Right atrium auricular region (tissue), 2 donors: Measurements from ENCODE around the gene SH3BGRL. TPM values are rescaled to one million over a fixed set of nuclear protein-coding genes. Genes with fewer than 3 reads are reported as not detected.

Source experiments
- DNase-seq: peaks from one replicate; pipeline ENCODE4 v3.0.0-alpha.2; 2019; ENCODE audit warnings: low spot score
- H3K27ac ChIP-seq, 2 donors: fragments of 200-600 bp; sonication (generic); 1 replicate in 1 of 2; 2 replicates in 1 of 2; pipeline ENCODE4 v1.5.1; 2016 to 2019
- H3K27me3 ChIP-seq, 2 donors: fragments of 200-600 bp; sonication (generic); one replicate each; pipeline versions ENCODE4 v1.5.1 to v1.6.0; 2017 to 2019
- H3K36me3 ChIP-seq: fragments of 200-600 bp; sonication (generic); one replicate; pipeline ENCODE4 v1.5.1; 2016
- H3K4me1 ChIP-seq, 2 donors: fragments of 200-600 bp; sonication (generic); one replicate each; pipeline versions ENCODE4 v1.5.1 to v1.6.0; 2017 to 2019
- H3K4me3 ChIP-seq, 2 donors: fragments of 200-600 bp; sonication (generic); 1 replicate in 1 of 2; 2 replicates in 1 of 2; pipeline ENCODE4 v1.5.1; 2017 to 2019; ENCODE audit warnings: mild to moderate bottlenecking in 1 of 2, moderate library complexity in 1 of 2
- H3K9me3 ChIP-seq, 2 donors: fragments of 200-600 bp; sonication (generic); one replicate each; pipeline ENCODE4 v1.5.1; 2019
- total RNA-seq, 2 donors: library from RNA; depleted of rRNA; stranded (reverse); fragments of >200 nt; gene quantifications; one replicate each; pipeline ENCODE4 v1.1.0, GENCODE V29; 2016
- TF ChIP-seq, protein P1 (sequence below), 2 donors: fragments of 200-600 bp; sonication (generic); IDR thresholded peaks; one replicate each; pipeline ENCODE4 v1.5.1; 2019; ENCODE audit warnings: antibody characterized with exemption in 2 of 2

The SH3BGRL gene
- 10 to 100 TPM; 57.5 to 62.0 TPM for total RNA-seq

DNA sequence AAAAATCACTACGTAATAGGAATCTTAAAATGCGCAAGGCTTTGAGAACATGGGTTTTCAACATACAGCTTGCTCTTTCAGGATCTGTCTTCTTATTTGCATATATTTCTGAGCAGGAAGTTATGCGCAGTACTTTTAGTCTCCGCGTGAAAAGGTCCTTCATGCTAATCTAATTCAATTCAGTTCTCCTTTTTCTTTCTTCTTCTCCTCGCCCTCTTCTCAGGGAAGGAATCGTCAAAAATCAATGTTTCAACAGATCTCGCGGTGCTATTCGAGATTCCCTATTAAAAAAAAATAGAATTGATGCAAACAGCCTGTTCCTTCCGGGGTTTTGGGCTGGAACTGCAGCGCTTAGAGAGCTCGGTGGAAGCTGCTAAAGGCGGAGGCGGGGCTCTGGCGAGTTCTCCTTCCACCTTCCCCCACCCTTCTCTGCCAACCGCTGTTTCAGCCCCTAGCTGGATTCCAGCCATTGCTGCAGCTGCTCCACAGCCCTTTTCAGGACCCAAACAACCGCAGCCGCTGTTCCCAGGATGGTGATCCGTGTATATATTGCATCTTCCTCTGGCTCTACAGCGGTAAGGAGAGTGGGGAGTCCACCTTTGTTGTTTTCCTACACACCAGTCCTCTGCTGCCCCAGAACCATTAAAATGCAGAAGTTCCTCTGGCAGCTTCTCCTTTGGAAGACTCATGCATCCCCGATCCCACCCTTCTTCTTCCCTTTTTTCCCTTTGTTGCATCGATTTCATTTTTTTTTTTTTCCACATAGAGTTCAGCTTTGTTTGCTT, at the start of gene SH3BGRL, which contains the start of gene HMGN5:
TSS of gene SH3BGRL (plus strand) at position 432 of the 785 bp plus-strand sequence. CDS start at position 531, 99 bp downstream.
TSS of gene HMGN5 (minus strand) at position 243 of the 785 bp plus-strand sequence. CDS start 80,364 bp downstream, outside the sequence.
- H3K4me3 ChIP-seq = peak within 1 kb of the TSS; percentile 52 to 58
- TF ChIP-seq, protein P1, sequence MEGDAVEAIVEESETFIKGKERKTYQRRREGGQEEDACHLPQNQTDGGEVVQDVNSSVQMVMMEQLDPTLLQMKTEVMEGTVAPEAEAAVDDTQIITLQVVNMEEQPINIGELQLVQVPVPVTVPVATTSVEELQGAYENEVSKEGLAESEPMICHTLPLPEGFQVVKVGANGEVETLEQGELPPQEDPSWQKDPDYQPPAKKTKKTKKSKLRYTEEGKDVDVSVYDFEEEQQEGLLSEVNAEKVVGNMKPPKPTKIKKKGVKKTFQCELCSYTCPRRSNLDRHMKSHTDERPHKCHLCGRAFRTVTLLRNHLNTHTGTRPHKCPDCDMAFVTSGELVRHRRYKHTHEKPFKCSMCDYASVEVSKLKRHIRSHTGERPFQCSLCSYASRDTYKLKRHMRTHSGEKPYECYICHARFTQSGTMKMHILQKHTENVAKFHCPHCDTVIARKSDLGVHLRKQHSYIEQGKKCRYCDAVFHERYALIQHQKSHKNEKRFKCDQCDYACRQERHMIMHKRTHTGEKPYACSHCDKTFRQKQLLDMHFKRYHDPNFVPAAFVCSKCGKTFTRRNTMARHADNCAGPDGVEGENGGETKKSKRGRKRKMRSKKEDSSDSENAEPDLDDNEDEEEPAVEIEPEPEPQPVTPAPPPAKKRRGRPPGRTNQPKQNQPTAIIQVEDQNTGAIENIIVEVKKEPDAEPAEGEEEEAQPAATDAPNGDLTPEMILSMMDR (IDR thresholded peaks at IDR 0.05) = no peak
- DNase-seq = peak; percentile 76
- no peaks in the 10 kb centered on the region for H3K36me3 ChIP-seq
- no peaks in the 10 kb centered on the region for H3K9me3 ChIP-seq
- H3K4me1 ChIP-seq = no peaks in the 10 kb centered on the region
- peak within 1 kb of the TSS; percentile 64 to 78 for H3K27ac ChIP-seq
- no peaks in the 10 kb centered on the region for H3K27me3 ChIP-seq

DNA sequence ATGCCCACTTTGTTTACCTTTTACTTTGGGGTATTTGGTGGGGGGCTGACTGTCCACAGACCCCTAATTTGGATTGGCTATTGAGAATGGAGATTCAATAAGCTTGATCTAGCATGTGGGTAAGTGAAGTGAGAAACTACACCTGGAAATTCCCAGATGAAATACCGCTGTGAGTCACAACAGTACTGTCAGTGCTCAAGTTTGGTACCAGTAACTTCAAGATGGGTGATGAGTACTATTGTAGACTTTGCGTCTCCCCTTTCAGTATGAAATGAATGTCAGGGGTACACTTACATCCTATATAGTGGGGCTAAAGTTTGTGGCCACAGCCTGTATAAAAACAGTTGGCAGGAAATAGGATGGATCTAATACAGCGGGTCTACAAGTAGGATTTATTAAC, 33.5 kb upstream of the SH3BGRL start:
- Histone ChIP-seq H3K4me1 (no peaks in the 10 kb centered on the region), H3K36me3 (no peaks in the 10 kb centered on the region), H3K4me3 (no peak overlapping the region), H3K9me3 (no peaks in the 10 kb centered on the region), H3K27me3 (no peaks in the 10 kb centered on the region), H3K27ac (no peak overlapping the region)
- TF ChIP-seq, protein P1 (IDR thresholded peaks at IDR 0.05) = no peak
- DNase-seq = no peak

DNA sequence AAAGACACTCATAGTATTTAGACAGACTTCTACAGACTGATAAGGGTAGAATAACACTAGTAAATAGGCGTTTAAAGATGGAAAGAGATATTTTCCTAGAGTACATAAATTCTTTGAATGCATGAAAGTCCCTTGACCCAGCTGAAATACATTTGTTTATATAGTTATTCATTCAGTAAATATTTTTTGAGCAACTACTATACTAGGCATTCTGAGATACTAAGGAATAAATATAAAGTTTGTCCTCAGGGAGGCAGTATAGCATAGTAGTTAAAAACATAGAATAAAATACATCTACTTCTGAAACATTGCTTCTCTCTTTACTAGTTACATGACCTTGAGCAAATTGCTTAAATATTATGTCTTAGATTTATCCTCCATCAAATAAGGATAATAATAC, 27.6 kb upstream of the SH3BGRL start:
- TF ChIP-seq, protein P1 (IDR thresholded peaks at IDR 0.05) = peak in 1 of 2 donors; percentile 51
- H3K4me3 ChIP-seq = no peak overlapping the region
- no peaks in the 10 kb centered on the region for H3K36me3 ChIP-seq
- no peak for DNase-seq
- H3K27ac ChIP-seq = no peak overlapping the region
- no peaks in the 10 kb centered on the region for H3K9me3 ChIP-seq
- H3K27me3 ChIP-seq = no peaks in the 10 kb centered on the region
- H3K4me1 ChIP-seq = no peaks in the 10 kb centered on the region

DNA sequence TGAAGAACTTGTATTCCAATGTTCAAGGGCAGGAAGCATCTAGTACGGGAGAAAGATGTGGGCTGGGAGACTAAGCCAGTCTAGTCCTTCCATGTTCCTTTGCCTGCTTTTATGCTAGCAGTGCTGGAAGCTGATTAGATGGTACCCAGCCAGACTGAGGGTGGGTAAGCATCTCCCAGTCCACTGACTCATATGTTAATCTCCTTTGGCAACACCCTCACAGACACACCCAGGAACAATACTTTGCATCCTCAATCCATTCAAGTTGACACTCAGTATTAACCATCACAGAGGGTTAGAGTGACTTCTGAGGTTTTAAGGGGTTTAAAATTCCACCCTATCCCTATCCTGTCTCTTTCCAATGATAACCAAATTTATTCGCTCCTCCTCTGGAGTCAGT, 6.6 kb upstream of the SH3BGRL start:
- Histone ChIP-seq H3K27ac (no peak overlapping the region), H3K27me3 (no peaks in the 10 kb centered on the region), H3K36me3 (no peaks in the 10 kb centered on the region), H3K4me1 (no peaks in the 10 kb centered on the region), H3K4me3 (no peak overlapping the region), H3K9me3 (no peaks in the 10 kb centered on the region)
- TF ChIP-seq, protein P1 (IDR thresholded peaks at IDR 0.05) = no peak
- DNase-seq = no peak

DNA sequence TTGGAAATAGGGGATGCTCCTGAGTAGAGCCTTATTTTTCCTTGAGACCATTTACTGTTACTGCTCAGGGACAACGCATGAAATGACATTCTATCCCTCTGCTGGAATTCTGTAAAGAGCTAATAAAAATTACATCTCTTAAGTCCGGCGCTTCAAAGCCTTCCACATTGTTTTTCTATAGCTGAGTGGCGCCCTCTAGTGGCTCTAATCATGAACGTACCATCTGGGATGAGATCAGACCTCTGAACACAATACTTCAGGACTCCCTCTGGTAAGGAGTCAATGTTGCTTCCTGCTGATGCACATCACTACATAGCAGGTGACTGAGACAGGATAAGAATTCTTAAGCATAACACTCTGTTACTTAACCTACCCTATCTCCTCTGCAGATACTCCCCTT, 6.2 kb upstream of the SH3BGRL start:
- H3K9me3 ChIP-seq = no peaks in the 10 kb centered on the region
- no peak overlapping the region for H3K4me3 ChIP-seq
- peak; percentile 66 for DNase-seq
- no peak overlapping the region for H3K27ac ChIP-seq
- TF ChIP-seq, protein P1 (IDR thresholded peaks at IDR 0.05) = peak; percentile 57 to 72
- no peaks in the 10 kb centered on the region for H3K4me1 ChIP-seq
- H3K27me3 ChIP-seq = no peaks in the 10 kb centered on the region
- H3K36me3 ChIP-seq = no peaks in the 10 kb centered on the region
